Hematopoietic multipotent progenitor cell treated with erythropoietin and hydrocortisone succinate and interleukin-3 and kit ligand, for 4 days (in vitro differentiated cells): ENCODE data around the gene PCED1A.
"Not testable (repeated sequence)": the region's sequence is repeated elsewhere in the genome, so short reads cannot be mapped to it uniquely, and the experiment has no call there.

ENCODE experiments used
- DNase-seq: peaks from one replicate; pipeline ENCODE4 v3.0.0-alpha.2; 2015

PCED1A gene

DNA sequence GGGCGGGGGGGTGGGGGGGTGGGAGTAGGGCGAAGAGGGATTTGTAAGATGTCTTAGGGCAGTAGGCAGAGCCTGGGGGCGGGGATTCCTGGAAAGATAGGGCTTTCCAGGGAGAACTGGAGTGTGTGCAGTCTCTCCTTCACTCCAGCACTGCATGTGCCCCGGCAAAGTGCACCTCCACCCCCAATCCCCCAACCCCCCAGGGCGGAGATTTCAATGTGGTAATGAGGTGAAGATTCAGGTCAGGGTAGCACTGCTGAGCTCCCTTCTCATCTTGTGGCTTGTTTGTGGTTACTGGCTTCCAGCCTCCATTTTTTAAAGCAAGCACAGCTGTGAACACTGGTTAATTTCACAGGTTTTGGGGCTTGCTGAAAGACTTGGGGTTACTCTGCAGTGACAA is 18.4 kb downstream of the PCED1A start:
- DNase-seq, result peak; percentile 58

DNA sequence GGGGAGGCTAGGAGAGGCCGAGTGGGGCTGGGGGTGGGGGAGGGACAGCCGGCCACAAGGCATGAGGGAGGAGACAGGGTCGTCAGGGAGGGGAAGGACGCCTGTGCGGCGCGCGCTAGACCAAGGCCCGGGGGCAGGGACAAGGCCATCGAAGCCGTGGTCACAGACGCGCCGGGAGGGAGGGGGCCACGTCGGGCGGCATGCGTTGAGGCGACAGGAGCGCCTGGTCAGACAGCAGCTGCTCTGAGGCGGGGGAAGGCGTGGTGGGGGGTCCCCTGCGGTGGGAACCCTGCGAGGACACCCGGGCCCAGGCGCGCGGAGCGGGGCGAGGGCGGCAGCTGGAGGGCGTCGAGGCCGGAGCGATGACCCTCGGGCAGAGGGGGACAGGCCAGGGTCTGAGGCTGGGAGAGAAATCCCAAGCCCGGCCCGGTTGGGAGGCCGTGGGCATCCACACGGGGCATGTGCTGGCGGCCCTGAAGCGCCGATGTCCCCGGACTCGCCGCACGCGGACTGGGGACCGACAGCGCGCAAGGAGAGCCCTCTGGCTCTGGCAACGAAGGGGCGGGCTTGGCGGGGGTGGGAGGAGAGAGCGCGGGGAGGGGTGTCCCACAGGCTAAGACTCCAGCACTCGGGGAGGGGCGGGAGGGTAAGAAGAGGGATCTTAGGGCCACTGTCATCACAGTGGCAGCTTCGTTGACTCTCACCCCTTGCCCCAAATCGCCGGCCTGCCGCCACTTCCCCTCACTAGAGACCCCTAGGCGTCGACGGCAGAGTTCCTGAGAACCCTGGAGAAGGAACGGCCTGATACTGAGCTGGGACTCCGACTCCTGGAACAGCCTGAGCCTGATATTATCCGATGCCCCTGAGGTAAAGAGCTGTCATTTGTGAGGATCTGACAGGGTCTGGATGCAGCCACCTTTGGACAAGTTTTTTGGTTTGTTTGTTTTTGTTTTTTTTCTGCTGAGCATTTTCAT is 19.3 kb downstream of the PCED1A start:
- DNase-seq, result no peak

DNA sequence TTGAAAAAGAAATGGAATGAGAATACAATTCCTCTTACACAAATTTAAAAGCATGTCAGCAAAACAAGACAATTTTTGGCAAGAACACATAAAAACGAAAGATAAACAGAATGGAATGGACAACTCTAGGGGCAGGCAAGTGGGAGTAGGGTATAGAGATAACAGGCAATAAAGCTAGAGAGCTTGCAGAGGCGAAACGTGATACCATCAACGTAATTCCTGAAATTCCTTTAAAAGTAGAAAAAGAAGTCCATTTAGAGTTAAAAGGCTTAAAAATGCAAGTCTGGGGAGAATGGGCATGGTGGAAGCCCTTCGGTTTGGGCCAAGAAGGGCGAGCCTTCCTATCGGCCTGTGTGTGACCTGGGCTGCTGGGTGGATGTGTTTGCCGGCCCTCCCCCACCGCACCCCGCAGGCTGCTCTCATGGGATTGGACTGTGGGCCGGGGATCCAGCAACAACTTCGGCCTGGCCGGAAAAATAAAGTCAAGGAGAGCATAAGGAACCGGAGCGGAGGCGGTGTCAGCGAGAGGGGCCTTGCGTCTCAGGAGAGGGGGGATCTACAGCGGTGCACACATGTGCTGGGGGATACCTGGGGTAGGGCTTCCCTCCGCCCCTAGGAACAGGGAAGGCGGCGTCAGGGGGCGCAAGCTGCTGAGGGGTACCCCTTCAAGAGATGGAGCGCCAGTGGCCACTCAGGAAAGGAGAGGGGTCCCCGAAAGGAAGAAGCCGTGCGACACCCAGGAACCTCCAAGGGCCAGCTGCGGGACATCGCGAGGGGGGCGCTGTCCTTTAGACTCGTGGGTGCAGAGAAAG is 20.2 kb downstream of the PCED1A start:
- no peak for DNase-seq

DNA sequence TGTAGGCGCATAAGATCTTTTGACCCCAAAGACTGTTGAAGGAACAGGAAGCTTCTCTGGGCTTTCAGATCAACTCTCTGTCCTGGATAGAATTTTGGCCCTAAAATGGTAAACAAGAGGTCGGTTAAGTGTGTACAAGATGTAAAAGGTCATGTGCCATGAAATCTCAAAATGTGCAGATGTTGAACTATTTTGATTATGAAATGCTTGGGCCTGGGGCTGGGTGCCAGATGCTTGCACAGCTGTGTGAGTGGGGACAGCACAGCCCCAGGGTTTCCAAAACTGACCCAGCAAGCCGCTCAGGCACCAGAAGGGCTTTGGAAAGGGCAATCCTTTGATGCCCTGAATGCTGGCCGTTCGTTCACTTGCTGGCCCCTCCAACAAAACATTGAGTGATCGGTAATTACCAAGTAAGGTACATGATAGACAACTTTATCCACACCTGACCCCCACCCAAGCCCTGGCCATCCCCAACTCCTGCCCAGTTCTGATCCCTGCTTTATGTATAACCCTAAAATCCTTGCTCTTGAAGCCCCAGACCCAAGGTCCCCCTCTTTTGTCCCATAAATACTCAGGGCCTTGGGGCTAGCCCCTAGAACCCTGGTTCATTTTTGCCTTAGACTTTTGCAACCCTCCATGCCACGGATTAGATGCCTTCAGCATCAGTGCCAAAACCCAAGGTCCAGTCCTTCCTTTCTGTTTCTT is 22.4 kb downstream of the PCED1A start:
- DNase-seq, result no peak

DNA sequence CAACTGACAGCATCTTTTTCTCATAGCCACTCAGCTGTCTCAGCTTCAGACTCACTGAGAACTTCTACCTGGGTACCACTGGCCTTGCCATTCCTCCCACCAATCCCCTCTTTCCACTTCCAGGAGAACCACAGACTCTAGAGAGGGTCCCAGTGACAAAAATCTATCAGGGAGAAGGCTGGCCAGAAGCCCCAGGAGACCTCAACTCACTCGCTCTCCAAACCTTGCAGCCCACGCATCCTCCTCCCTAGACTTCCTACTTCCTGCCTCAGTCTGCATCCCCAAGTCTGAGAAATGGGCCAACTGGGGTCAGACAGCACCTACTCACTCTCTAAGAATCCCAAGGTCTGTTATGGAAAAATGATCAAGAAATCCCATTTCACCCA is 23.1 kb downstream of the PCED1A start:
- no peak for DNase-seq

DNA sequence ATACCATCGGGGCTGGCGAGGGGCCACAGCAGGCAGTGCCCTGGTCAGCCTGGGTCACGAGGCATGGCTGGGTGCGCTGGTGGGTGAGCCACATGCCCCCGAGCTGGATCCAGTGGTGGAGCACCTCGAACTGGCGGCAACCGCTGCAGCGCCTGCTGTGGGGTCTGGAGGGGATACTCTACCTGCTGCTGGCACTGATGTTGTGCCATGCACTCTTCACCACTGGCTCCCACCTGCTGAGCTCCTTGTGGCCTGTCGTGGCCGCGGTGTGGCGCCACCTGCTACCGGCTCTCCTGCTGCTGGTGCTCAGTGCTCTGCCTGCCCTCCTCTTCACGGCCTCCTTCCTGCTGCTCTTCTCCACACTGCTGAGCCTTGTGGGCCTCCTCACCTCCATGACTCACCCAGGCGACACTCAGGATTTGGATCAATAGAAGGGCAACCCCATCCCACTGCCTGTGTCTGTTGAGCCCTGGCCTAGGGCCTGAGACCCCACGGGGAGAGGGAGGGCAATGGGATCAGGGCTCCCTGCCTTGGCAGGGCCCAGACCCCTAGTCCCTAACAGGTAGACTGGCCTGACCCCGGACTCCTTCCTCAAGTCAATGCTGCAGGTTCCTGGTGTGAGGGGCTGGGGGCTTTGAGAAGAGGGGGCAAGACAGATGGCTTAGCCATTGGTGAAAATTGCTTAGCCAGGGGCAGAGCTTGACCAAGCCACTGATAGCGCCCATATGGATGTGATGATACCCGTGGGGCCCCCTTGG is 23.7 kb downstream of the PCED1A start:
- DNase-seq, result no peak

DNA sequence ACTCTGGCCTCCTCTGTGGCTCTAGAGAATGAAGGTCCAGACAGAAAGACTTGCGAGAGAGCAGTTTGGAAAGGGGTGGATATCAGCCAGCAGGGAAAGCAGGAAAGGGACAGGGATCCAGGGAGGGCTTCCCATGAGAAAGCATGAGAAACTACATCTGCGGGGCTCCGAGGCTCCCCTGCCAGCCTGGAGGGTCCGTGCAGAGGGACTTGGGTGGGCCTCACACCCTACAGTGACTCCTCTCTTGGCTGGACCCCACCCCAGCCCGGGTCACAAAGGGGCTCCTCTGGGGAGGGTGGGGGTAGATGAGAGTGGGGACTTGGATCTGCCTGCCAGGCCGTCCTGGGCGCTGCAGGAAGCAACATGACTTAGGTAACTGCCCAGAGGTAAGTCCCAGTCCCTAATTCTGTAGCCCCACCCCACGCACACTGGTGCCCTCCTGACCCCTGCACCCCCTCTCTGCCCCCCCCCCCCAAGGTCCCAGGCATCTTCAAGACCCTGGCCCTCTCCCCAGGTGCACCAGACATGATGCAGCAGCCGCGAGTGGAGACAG is 24.3 kb downstream of the PCED1A start, which contains the start of gene TMEM239:
TSS of gene TMEM239 (plus strand) at position 335 of the 553 bp plus-strand sequence. CDS start at position 526, 191 bp downstream.
- no peak for DNase-seq

DNA sequence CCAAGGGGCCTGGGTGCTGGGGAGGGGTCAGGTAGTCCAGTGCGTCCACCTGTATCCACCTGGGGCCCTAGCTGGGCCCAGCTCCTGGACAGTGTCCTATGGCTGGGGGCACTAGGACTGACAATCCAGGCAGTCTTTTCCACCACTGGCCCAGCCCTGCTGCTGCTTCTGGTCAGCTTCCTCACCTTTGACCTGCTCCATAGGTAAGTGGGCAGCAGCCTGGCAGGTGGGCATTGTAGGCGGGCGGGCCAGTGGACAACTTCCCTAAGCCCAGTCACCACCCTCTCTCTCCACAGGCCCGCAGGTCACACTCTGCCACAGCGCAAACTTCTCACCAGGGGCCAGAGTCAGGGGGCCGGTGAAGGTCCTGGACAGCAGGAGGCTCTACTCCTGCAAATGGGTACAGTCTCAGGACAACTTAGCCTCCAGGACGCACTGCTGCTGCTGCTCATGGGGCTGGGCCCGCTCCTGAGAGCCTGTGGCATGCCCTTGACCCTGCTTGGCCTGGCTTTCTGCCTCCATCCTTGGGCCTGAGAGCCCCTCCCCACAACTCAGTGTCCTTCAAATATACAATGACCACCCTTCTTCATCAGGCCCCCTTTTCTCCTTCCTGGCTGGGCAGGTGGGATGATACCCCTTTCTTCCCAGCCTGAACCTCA is 25.1 kb downstream of the PCED1A start:
- no peak for DNase-seq

DNA sequence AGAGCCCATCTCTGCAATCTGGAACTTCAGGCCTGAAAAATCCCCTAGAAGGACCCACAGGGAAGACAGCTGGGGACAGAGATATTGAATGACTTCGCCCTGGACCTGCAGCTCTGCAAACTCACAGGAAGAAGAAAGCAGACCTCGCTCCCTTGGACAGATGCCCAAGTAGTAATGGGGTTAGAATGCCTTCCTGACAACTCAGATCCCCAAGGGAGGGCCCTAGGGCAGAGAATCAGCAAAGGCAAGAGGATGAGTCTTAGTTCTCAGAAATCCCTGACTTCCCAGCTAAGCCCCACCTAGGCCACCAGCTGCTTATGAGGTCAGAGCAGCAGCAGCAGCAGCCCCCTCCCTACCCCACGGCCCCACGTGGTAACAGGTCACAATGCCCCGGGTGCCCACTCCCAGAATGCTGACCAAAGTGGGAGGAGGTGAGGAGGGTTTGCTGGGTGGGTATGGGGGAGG is 25.8 kb downstream of the PCED1A start, which contains the start of gene C20orf141:
TSS of gene C20orf141 (plus strand) at position 401 of the 465 bp plus-strand sequence. CDS start 198 bp downstream, outside the sequence.
- peak; percentile 85 for DNase-seq

DNA sequence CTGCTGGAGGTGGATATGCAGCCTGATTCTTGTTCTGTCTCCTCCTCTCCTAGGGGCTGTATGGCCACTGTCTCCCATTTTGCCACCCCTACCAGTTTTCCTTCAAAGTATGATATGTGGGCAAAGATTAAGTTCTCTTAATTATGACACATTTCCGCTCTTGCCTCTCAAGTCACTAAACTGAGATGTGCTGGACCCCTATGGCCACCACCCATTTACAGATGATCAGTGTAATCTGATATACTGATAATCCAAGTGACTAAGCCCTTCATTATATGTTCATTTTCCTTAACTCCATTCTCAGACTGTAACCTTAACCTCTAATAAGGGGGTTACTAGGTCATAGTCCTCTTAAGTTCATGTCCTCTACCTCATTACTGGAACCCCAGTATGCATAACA is 26.4 kb downstream of the PCED1A start:
- DNase-seq, result no peak

DNA sequence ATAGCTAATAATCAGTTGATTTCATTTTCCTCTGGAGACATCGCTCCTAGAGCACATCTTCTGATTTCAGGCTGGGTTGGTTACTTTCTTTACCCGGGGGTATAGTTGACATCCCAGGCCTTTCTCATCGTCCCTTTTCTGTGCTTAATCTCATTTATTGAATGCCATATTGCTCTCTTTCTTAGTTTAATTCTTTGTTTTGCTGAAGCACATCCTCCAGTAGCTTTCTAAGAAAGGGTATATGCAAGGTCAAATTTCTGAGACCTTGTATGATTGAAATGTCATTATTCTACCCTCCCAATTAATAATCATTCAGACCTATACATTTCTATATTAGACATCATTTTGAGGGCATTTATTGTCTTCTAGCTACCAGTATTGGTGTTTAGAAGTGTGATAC is 28.3 kb downstream of the PCED1A start:
- DNase-seq, result no peak

DNA sequence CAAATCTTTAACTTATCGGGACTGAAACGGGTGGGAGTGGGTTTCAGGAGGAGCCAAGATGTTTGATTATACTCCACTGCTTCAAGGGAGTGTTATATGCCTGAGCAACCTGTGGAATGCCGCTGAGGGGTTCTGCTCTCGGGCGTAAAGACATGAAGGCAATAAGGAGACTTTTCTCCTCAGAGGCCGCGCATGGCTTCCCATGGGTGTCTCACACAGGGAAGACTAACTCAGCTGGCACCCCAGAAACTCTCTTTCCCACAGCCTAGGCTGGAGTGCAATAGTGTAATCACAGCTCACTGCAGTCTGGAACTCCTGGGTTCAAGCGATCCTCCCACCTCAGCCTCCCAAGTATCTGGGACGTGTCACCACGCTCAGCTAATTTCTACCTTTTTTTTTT is 30.8 kb downstream of the PCED1A start:
- no peak for DNase-seq

DNA sequence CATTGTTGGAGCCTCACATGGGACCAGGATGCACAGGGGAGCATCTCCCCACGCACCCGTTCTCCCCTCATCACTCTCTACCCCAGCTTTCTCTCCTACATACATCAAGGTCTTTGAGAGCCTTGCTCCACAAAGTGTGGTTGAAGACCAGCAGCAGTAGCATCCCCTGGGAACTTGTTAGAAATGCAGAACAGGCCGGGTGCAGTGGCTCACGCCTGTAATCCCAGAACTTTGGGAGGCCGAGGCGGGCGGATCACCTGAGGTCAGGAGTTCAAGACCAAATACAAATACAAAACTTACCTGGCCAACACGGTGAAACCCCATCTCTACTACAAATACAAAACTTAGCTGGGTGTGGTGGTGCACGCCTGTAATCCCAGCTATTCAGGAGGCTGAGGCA is 32.5 kb downstream of the PCED1A start:
- not testable (repeated sequence) for DNase-seq

DNA sequence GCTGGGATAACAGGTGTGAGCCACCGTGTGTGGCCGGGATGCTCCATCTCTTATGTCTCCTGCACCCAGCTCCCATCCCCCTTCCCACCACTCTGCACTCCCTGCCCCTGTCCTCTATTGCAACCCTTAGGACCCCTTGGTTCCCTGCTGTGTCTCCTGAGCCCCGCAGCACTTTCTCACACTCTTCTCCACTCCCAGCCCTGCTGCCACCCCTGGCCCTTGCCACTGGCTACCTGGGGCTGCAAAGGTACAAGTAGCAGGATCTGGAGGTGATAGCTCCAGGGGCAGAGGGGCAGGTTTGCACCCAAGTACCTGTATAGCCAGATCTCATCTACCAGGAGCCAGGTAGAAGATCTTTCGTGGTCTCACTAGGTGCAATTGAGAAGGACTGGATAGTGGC is 33.4 kb downstream of the PCED1A start:
- DNase-seq, result no peak

DNA sequence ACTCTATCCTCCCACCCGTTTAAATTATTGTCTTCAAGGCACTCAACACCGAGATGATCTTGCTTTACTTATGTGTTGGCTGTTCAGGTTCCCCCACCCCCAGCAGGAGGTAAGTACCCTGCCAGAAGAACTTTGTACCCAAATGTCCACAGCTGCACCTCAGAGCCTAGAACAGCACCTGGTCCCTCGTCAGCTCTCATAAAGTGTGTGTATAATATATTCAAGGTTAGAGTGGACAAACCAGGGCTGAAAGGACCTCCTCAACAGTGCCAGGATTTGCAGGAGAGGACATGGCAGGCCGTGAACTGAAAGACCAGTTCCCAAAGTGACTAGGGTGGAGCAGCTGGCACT is 34.1 kb downstream of the PCED1A start:
- DNase-seq, result no peak

DNA sequence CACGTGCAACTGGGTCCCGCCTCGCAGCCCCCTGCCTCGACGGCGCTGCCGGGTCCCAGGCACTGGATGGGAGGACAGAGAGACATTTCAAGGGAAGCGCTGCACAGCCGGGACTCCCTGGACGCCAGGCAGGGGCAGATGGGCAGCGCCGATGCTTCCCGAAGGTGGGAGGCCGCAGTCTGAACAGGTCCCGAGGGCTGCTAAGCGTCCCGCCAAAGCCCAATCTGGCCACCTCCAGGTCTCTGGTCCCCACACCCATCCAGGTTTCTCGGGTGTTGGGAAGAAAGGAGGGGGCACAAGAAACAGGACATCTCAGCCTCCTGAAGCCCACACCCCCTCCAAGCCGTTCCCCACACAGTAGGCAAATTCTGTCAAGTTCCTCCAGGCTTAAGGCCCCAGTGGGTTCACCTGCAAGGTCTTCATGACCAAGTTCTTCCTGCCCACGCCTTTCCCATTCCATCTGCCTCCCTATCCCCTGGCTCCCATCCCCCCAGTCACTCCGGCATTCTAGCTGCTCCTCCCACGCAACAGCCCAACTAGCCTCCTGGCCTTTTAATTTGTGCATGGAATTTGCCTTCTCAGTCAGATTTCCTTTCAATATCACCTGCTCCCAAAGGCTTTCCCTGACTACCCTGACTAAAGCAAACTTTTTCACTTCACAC is 34.6 kb downstream of the PCED1A start:
- DNase-seq, result no peak

DNA sequence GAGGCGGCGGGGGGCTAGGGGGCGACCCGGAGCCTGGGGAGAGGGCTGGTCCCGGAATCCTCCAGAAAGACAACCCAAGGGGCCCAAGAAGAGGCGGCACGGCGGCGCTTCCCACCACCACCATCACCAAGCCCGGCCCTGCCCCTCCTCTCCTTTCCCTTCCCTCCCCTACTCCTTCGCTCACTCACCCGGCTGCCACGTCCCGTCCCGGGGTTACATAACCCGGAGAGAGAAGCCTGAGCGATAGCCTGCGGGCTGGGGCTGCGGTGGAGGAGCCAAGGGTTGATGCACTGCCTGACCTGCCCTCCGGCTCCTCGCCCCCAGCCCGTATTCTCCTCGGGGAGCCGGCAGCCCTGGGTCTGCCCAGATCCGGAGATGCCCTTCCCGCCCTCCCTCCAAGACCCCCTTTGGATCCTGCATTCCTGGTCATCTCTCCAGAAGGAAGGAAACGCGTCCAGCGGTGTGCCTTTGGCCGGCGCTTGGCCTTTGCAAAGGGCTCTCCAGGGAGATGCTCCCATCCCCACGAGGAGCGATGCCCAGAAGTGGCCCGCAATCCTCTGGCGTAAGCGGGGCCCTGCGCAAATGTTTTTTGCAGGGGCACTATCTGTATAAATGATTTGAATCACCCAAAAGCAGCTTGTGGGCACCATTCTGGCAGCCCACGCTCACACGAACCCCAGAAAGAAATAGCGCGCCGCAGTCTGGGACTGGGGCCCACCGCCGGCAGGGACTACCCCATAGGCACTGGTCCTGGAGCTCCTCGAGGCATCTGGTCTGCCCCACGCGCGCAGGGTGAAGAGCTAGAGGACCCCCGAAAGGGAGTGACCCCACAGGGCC is 35.4 kb downstream of the PCED1A start:
- DNase-seq, result peak; percentile 66

DNA sequence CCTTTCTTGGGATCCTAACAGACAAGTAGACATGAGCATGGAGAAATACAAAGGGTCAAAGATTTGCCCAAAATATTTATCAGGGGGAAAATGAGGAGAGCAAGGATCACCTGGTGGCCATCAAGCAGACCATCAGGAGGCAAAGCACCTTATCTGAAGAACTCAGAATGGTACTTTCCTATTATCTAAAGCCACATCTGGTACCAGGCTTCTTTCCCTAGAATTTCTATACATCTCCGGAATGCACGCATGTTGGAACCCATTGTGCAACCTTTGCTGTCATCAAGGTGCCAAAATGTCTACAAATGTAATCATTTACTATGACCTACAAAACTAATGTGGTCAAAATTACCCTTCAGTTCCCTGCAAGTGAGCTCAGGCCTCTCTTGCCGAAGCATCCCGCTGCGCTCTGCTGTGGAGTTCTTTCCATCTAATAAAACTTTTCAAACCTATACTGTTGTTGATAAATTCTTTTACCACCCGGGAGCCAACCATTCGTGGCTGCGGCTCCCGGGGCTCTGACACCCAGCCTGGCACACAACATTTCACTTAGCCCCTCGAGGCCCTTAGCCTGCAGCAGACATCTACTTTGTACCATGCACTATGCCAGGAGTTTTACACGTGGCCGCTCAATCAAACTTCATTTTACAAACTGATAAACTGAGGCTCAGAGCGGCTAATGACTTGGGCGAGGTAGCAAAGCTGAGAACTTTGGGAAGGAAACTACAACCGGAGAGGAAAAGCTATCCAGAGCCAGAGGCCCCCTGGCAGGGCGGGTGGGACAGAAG is 36.2 kb downstream of the PCED1A start:
- peak; percentile 31 for DNase-seq

DNA sequence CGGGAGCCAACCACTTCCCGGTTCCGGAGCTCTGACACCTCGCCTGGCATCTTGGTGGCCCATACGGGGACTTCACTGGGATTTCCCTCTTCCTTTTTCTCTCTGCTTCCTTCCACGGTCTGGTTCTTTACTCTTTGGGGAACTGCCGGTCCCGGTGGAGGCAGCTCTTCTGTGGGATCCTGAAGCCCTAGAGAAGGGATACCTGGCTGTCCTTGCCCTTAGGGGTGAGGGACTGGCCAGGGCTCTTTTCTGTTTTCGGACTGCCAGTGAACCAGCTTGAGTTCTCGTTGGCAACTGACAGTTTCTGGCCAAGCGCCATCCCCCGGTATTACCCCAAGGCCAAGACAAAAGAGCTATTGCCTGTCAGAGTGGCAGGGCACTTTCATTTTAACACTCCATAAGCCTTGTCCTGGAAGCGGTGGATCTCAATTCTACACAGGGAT is 39.1 kb downstream of the PCED1A start:
- peak; percentile 60 for DNase-seq
